OCI-LY3 (cell line): Measurements from ENCODE around the gene SVIL.
"Not testable (repeated sequence)": the region's sequence is repeated elsewhere in the genome, so short reads cannot be mapped to it uniquely, and the experiment has no call there.

Experiments
- EZH2phosphoT487 ChIP-seq: fragments of 200-600 bp; shearing (Covaris generic); IDR thresholded peaks from 2 replicates; pipeline ENCODE4 v1.6.1; 2018; ENCODE audit warnings: antibody characterized with exemption, mixed run types, low read depth
- TF ChIP-seq, protein P1 (sequence below): fragments of 200-600, 300-600 bp; sonication (generic); IDR thresholded peaks from 2 replicates; pipeline ENCODE4 v1.5.1; 2014; ENCODE audit warnings: antibody characterized with exemption, low read length, low read depth

DNA sequence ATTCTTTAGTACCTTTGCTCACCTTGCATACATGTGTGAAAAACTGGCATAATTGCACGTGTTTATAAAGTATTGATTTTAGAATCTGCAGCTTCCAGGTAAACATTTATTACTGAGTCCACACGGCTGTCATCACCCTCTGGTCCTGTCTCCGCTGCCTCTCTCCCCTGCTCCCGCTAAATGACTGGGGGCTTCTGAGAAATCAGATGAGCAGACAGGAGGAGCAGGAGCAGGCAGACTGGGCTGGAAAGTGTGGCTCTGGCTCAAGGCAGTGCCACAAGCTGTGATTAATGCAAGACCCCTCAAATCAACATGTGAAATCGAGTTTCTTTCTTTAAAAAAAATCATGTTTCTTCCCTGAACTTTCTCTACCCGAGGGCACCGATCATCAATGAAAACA is 68.6 kb downstream of the SVIL start:
- TF ChIP-seq, protein P1, sequence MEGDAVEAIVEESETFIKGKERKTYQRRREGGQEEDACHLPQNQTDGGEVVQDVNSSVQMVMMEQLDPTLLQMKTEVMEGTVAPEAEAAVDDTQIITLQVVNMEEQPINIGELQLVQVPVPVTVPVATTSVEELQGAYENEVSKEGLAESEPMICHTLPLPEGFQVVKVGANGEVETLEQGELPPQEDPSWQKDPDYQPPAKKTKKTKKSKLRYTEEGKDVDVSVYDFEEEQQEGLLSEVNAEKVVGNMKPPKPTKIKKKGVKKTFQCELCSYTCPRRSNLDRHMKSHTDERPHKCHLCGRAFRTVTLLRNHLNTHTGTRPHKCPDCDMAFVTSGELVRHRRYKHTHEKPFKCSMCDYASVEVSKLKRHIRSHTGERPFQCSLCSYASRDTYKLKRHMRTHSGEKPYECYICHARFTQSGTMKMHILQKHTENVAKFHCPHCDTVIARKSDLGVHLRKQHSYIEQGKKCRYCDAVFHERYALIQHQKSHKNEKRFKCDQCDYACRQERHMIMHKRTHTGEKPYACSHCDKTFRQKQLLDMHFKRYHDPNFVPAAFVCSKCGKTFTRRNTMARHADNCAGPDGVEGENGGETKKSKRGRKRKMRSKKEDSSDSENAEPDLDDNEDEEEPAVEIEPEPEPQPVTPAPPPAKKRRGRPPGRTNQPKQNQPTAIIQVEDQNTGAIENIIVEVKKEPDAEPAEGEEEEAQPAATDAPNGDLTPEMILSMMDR = not testable (repeated sequence)
- not testable (repeated sequence) for TF ChIP-seq EZH2phosphoT487
